ENCODE data around the gene TMEM106C. TPM values are rescaled to one million over a fixed set of nuclear protein-coding genes. Genes with fewer than 3 reads are reported as not detected.

The TMEM106C gene
- total RNA-seq, 1 donor from 2014 or later = 47.9 TPM

DNA sequence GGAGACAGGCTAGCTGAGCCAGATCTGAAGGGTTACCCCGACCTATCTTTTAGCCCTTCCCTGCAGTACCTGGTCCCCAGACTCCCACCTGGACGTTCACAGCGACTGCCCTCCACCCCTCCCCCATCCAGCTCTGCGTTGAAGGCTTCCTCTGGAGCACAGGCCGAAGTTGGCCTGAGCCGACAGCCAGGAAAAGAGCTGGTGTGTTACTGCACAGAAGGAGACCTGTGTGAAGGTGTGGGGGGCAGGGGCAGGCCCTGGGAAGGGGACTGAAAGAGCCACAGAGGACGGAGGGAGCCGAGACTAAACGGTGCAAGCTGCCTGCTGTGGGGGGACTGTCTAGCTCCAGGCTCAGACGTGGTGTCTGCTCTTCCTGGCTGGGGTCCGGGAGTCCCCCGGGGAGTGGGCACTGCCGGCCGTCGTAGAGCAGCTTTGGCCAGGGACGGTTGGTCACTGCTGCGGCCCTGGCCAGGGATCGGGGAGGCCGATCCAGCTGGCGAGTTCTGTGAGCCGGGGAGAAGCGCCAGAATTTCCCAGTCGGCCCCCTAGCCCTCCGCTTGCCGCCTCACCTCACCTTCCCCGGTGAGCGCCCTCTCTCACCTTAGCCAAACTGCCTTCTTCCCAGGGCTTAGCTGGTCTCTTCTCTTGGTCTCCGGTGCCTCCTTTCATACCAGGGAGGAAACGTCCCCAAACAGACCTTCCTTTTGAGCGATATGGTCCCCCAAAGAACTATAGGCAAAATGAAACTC, 41.8 kb downstream of the TMEM106C start:
- intact Hi-C loops (cut with DNase I) = no loop called here
- ATAC-seq (no peak), DNase-seq (ENCODE audit: low spot score) (no peak)

DNA sequence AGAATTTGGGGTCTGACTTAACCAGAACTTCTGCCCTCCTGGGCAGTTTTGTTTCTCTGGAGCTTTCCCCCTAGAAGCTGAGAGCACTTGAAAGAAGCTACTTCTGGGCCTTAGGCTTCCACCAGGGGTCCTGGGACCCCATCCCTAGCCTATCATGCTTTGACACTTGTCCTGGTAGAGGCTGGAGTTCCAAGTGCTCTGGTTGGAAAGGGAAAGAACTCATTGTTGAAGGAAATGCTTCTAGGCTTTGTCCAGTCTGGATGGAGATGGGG, 42.3 kb downstream of the TMEM106C start:
- intact Hi-C loops (cut with DNase I) = no loop called here
- DNase-seq (ENCODE audit: low spot score) (no peak), ATAC-seq (no peak)

DNA sequence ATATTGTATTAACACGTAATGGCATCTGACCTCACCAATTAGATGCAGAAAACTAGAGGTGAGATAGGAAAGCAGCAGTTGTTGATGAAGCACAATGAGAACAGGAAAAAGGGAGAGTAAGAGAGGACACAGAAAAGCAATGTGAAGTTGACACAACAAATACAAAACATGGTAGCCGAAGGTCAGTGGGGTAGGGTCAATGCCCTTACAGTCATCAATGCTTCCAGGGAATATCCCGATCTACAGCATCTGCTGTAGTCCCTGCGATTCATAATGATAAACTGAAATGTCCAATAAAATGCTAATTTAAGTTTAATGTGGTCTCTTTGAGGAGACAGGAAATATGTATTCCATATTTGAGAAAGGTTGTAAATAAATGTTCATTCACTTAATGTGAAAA, 43.8 kb downstream of the TMEM106C start:
- ATAC-seq (no peak), DNase-seq (ENCODE audit: low spot score) (no peak)
- intact Hi-C loops (cut with DNase I) = no loop called here

DNA sequence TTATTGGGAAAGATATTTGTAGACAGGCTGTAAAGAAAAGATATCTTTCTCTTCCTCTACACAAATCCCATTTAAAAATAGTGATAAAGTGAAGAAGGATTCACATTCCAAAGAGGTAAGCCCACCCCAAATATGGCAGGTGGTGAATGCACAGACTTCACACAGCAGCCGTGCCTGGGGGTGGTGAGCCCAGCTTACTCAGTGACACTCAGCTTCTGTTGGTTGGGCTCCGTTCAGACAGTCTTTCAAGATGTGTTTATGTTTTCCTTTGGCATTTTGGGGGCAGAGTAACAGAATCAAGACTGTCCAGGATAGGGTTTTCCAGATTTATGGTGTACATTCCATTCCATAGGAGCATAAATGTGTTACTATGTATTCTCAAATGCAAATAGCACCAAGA, 45.0 kb downstream of the TMEM106C start:
- intact Hi-C loops (cut with DNase I) = no loop called here
- ATAC-seq (no peak), DNase-seq (ENCODE audit: low spot score) (no peak)

DNA sequence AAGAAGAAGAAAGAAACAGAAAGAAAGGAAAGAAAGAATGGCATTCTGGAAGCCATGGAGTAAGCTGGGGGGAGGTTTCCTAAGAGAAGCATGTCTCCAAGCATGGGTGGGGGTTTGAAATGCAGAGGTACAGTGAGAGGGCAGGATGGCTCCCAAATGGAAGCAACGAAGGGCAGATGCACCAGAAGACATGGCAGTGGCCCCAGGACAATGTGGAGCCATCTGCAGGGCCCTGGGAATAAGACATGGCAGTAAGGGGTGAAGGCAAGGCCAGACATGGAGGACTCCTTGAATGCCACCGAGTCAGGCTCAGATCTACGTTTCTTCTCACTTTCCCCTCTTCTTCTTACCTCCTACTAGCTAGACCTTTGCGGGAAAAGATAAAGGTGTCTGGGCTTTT, 45.6 kb downstream of the TMEM106C start:
- ATAC-seq (no peak), DNase-seq (ENCODE audit: low spot score) (no peak)
- intact Hi-C loops (cut with DNase I) = no loop called here

DNA sequence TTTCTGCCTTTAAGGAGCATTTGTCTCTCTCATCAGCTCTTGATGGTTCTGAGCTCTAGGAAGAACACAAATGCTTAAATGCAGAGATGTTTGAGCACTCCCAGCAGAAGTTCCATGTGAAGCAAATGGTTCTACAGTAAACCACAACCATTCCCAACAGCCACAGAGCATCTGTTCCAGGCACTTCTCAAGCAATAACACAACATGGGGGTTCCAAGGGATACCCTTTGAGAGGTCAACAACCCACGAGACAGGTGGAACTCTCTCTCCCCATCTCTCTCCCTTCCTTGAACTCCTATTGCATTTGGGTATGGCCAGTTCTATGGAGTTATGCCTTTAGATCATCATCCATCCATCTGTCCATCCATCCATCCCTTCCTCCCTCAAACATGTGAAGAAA, 46.1 kb downstream of the TMEM106C start:
- intact Hi-C loops (cut with DNase I) = no loop called here
- DNase-seq (ENCODE audit: low spot score) = no peak
- ATAC-seq = no peak

DNA sequence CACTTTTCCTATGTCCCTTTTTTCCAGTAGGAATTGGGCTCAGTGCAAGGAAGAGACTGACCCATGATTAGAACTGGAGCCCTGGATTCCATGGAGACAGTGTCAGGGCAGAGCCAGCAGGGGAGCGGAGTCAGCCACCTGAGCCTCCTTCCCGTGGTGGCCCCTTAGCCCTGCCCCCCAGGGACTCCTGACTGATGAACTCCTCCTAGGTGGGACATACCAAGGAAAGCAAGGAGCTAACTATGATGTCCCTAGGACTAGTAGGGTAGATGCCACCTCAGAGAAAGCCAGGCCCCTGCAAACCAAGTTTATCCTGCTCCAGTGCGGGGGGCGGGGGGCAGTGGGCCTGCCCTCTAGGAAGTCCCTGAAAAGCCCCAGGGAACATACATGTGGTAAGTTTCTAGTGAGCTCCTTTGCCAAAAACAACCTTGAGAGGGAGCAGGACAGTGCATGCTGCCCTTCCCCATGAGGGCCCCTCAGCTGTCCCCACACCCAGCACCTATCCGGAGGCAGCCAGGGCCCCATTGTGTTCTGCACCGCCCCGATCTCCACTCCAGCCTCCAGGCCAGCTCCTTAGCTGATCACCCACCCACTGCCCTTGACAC, 47.1 kb downstream of the TMEM106C start:
- intact Hi-C loops (cut with DNase I) = no loop called here
- ATAC-seq = no peak
- no peak for DNase-seq (ENCODE audit: low spot score)

DNA sequence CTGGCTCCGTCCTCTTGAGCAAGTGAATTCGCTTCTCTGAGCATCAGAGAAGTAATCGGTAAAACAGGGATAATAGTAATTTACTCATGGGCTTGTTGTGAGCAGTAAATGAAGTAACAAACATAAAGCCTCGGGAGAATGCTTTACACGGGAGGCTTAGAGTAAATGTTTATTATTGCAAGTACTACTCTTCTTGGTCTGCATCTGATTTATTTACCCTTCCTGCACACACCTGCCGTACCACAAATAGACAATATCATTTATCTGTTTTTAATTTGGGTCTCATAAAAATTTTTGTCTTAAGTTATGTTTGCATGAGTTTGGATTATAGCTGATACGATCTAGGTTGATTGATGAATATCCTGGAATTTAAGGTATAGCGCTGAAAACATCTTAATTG, 48.7 kb downstream of the TMEM106C start:
- intact Hi-C loops (cut with DNase I) = no loop called here
- ATAC-seq = no peak
- no peak for DNase-seq (ENCODE audit: low spot score)

DNA sequence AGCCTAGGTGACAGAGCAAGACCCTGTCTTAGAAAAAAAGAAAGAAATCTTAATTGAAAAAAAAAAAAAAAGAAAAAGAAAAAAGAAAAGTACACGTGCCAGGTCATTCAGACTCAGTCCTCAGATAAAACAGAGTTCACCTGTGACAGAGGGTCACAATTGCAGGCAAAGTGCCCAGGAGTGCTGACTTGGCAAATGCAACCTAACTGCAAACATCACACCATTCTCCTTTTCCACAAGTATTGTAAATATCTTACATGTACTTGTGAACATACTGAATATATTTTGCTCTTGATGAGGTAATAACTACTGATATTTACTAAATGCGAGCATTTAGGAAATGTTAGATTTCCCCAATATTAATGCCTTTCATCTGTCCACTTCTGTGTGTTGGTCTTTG, 49.9 kb downstream of the TMEM106C start:
- no peak for DNase-seq (ENCODE audit: low spot score)
- no peak for ATAC-seq
- intact Hi-C loops (cut with DNase I) = no loop called here

DNA sequence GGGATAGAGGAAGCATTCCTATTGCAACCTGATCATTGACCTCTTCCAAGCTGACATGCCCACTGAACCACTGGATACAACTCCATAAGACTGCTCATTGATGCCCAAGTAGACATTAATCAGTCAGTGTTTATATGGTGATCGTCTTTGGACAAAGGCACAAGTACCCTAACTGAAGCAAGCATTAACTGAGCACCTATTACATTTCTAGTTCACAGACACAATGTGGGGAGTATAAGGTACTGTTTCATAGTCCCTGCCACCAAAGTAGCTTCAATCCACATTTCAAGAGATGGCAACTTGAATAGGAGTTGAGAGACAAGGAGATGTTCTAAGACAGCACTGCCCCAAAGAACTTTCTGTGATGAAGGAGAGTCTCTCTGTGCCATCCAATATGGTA, 51.7 kb downstream of the TMEM106C start:
- intact Hi-C loops (cut with DNase I) = no loop called here
- ATAC-seq = no peak
- DNase-seq (ENCODE audit: low spot score) = no peak

DNA sequence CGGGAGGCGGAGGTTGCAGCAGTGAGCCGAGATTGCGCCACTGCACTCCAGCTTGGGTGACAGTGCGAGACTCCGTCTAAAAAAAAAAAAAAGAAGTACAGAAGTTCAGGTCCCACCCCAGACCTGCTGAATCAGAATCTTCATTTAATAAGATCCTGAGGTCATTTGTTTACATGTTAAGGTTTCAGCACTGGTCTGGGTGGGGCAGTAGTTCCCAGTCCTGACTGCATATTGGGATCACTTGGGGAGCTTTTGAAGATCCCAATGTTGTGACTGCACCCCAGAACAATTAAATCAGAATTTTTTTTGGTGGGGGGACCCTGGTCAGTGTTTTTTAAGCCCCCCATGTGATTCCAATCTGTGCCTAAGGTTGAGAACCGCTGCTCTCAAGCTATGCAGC, 52.6 kb downstream of the TMEM106C start:
- intact Hi-C loops (cut with DNase I) = no loop called here
- DNase-seq (ENCODE audit: low spot score) (no peak), ATAC-seq (no peak)

DNA sequence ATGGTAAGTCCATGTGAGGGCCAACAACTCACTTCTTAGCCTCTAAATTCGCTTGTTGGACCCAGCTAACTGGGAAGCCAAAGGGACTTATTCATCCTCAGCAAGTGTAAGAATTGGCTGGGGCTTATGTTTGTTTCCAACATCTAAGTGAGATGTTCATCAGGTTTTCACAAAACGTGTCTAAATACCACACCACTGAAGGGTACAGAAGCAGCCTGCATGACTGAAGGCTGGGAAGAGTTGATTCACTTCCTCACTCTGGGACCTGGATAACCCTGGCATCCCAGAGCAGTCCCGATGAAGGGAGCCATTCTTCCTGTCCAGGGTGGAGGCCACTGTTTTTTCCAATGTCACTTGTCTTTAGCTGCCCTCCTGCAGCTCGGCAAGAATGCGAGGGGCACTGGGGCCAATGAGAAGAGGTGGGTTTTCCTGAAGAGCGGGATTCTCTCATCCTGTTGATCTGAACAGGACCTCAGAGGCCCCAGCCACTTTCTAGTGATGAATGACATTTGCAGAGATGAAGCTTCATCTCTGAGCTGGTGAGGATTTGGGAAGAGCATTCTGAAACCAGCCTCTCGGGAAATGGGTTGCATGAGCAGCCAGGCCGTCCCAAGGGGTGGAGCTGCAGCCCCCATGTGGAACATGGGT, 53.1 kb downstream of the TMEM106C start:
- DNase-seq (ENCODE audit: low spot score) (no peak), ATAC-seq (no peak)
- intact Hi-C loops (cut with DNase I) = no loop called here

DNA sequence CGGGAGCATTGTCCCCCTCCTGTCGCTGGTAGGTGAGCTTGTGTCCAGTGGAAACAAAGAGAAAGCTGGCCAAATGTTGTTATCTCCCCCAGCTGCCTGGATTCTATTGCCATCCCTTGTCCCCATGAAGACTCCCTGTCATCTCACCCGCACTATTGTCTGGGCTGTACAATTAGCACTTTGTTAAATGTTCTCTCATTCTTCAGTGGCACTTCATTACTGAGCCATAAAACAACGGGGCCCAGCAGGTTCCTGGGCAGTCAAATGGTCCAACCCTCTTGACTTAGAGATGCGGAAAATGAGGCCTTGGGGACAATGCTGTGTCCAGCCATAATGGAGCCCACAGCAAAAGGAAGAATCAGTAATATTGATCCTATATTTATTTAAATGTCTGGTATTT, 54.1 kb downstream of the TMEM106C start:
- ATAC-seq (no peak), DNase-seq (ENCODE audit: low spot score) (no peak)
- intact Hi-C loops (cut with DNase I) = no loop called here

DNA sequence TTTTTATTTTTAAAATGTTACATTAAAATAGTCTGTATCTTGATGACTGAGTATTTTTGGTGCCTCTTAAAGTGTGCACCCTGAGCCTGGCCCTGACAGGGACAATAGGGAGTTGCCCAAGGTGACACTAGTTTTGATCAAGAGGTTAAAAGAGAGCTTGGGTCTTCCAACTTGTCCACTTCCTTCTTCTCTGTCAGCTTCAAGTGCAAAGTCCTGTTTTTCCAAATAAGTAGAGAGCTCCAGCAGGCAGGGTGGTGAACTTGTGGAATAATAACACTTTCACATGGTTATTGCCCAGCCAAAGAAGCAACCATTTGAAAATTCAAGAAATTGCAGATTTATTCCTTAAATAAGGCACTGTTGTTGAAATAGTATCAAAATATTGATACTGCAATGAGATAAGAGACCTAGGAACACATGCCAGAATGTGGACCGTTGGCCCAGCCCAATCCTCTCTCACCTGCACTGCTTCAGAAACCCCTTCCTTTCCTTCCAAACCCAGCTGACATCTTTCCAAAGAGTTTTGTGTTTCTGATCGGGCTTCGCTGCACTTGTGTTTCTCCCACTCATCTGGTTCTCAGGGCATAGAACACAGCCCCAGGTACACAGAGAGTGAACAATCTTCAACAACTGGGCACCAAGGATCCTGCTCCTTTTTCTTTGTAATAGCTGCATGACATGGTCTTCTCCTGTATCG, 54.7 kb downstream of the TMEM106C start:
- intact Hi-C loops (cut with DNase I) = no loop called here
- DNase-seq (ENCODE audit: low spot score) = no peak

More for the DNA sequence above, 54.7 kb downstream of the TMEM106C start:
- ATAC-seq = no peak

Other genes with a start within 250 kb of the TMEM106C start
- gene ENDOU, start 238.1 kb upstream of the TMEM106C start, total RNA-seq = 0.40 TPM
- 73.4 TPM for gene RAPGEF3, start 204.7 kb upstream of the TMEM106C start, total RNA-seq
- 47.9 TPM for gene SLC48A1, start 190.4 kb upstream of the TMEM106C start, total RNA-seq
- gene HDAC7, start 143.7 kb upstream of the TMEM106C start, total RNA-seq = 152 TPM
- 1.9 TPM for gene VDR, start 58.6 kb upstream of the TMEM106C start, total RNA-seq
- not detected for gene COL2A1, start 40.9 kb downstream of the TMEM106C start, total RNA-seq
- gene SENP1, start 142.5 kb downstream of the TMEM106C start, total RNA-seq = 23.8 TPM
- gene PFKM, start 155.8 kb downstream of the TMEM106C start, total RNA-seq = 66.0 TPM
- 36.0 TPM for gene ASB8, start 193.9 kb downstream of the TMEM106C start, total RNA-seq
- gene CCDC184, start 220.0 kb downstream of the TMEM106C start, total RNA-seq = 6.1 TPM
- not detected for gene OR10AD1, start 239.7 kb downstream of the TMEM106C start, total RNA-seq